Measurements from ENCODE around the gene CLSTN1.

The CLSTN1 gene

GRCh38 chr1:9822490-9822889 is 1.3 kb downstream of the CLSTN1 start:
- no peak overlapping the region for H3K27ac ChIP-seq
- no peaks in the 10 kb centered on the region for H3K36me3 ChIP-seq
- no peaks in the 10 kb centered on the region for H3K9me3 ChIP-seq
- H3K27me3 ChIP-seq = peaks cover 64% of the 10 kb centered on the region
- H3K4me3 ChIP-seq (ENCODE audit: low read depth in 1 of 2, low read length in 1 of 2) = peak overlapping the region; percentile 52 to 67
- no peak for TF ChIP-seq CTCF (IDR thresholded peaks at IDR 0.05)
- H3K4me1 ChIP-seq (ENCODE audit: control insufficient read depth in 1 of 2, insufficient read depth in 1 of 2, low read depth in 1 of 2, low read length in 1 of 2) = peaks cover 11 to 23% of the 10 kb centered on the region in 2 experiments

DNA sequence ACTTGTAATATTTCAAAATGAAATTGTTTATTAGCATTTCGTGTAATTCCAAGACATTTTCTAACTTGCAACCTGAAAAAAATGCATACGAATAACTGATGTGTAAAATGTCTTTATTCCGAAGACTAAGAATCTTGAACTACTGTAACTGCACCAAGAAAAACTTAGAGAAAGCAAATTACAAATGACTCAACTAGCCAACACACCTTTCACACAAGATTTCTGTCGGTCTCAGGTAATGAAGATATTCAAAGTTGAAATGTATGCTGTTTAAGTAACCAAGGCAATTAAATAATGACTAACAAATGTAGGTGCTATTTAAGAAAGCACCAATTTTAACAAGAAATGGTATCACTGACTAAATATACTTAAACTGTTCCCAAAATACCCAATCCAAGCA is 2.1 kb downstream of the CLSTN1 start:
- H3K4me1 ChIP-seq (ENCODE audit: control insufficient read depth in 1 of 2, insufficient read depth in 1 of 2, low read depth in 1 of 2, low read length in 1 of 2) = peaks cover 11 to 23% of the 10 kb centered on the region in 2 experiments
- H3K27me3 ChIP-seq = peaks cover 59% of the 10 kb centered on the region
- H3K36me3 ChIP-seq = no peaks in the 10 kb centered on the region
- no peak for TF ChIP-seq CTCF (IDR thresholded peaks at IDR 0.05)
- H3K27ac ChIP-seq = no peak overlapping the region
- H3K4me3 ChIP-seq (ENCODE audit: low read depth in 1 of 2, low read length in 1 of 2) = no peak overlapping the region
- no peaks in the 10 kb centered on the region for H3K9me3 ChIP-seq

DNA sequence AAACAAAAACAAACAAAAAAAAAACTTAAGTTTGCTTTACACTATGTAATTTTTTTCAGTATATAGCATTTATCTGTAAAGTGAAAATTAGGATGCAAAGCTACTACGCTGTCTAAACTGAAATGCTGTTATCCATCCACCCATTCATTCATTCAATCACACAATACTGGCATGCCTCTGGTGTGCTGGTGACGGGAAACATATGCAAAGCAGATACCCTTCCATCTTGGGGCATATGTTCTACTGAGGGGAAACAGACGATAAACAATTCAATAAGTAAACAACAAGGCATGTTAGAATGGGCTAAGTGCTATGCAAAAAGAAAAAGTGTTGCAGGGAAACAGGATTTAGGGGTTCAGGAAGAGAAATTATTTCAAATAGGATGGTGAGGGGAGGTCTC is 3.2 kb downstream of the CLSTN1 start:
- Histone ChIP-seq H3K27me3 (peaks cover 50% of the 10 kb centered on the region), H3K9me3 (no peaks in the 10 kb centered on the region), H3K27ac (no peak overlapping the region), H3K4me3 (ENCODE audit: low read depth in 1 of 2, low read length in 1 of 2) (no peak overlapping the region), H3K36me3 (no peaks in the 10 kb centered on the region), H3K4me1 (ENCODE audit: control insufficient read depth in 1 of 2, insufficient read depth in 1 of 2, low read depth in 1 of 2, low read length in 1 of 2) (peaks cover 11 to 23% of the 10 kb centered on the region in 2 experiments)
- no peak for TF ChIP-seq CTCF (IDR thresholded peaks at IDR 0.05)

DNA sequence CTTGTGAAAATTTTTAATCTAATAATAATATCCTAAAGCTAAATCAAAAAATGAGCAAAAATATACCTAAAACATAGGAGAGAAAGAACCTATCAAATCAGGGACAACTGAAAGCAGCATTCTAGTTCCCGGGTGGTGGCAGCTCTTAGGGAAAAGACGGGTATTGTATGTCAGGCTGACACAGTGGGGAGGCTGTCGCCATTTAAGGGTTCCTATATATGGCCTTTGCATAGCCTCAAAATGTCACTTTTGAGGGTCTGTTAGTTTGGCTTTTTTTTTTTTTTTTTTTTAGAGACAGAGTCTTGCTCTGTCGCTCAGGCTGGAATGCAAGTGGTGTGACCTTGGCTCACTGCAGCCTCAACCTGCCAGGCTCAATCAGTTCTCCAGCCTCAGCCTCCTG is 6.0 kb downstream of the CLSTN1 start:
- no peak for TF ChIP-seq CTCF (IDR thresholded peaks at IDR 0.05)
- Histone ChIP-seq H3K27ac (no peak overlapping the region), H3K27me3 (peaks cover 22% of the 10 kb centered on the region), H3K4me3 (ENCODE audit: low read depth in 1 of 2, low read length in 1 of 2) (no peak overlapping the region), H3K36me3 (no peaks in the 10 kb centered on the region), H3K9me3 (no peaks in the 10 kb centered on the region), H3K4me1 (ENCODE audit: control insufficient read depth in 1 of 2, insufficient read depth in 1 of 2, low read depth in 1 of 2, low read length in 1 of 2) (peaks cover 5 to 8% of the 10 kb centered on the region in 2 experiments)

DNA sequence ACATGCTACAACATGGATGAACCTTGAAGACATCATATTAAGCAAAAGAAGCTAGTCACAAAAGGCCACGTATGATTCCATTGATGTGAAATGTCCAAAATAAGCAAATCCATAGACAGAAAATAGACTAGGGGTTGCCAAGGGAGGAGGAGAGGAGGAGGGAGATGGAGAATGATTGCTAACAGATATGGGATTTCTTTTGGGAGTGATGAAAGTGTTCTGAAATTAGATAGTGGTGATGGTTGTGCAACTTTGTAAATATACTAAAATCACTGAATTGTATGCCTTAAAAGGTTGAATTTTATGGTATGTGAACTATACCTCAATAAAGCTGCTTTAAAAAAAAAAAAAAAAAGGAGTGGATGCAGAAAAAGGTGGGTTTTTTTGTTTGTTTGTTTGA is 7.6 kb downstream of the CLSTN1 start:
- H3K4me1 ChIP-seq (ENCODE audit: control insufficient read depth in 1 of 2, insufficient read depth in 1 of 2, low read depth in 1 of 2, low read length in 1 of 2) = no peaks in the 10 kb centered on the region
- H3K36me3 ChIP-seq = no peaks in the 10 kb centered on the region
- no peak overlapping the region for H3K4me3 ChIP-seq (ENCODE audit: low read depth in 1 of 2, low read length in 1 of 2)
- peaks cover 7% of the 10 kb centered on the region for H3K27me3 ChIP-seq
- no peak for TF ChIP-seq CTCF (IDR thresholded peaks at IDR 0.05)
- H3K9me3 ChIP-seq = no peaks in the 10 kb centered on the region
- no peak overlapping the region for H3K27ac ChIP-seq

- Histone ChIP-seq H3K4me3 (ENCODE audit: low read depth in 1 of 2, low read length in 1 of 2) (no peak overlapping the region), H3K27me3 (no peaks in the 10 kb centered on the region), H3K9me3 (no peaks in the 10 kb centered on the region), H3K4me1 (ENCODE audit: control insufficient read depth in 1 of 2, insufficient read depth in 1 of 2, low read depth in 1 of 2, low read length in 1 of 2) (no peaks in the 10 kb centered on the region), H3K36me3 (no peaks in the 10 kb centered on the region), H3K27ac (no peak overlapping the region)
- TF ChIP-seq CTCF (IDR thresholded peaks at IDR 0.05) = no peak
Measured at GRCh38 chr1:9815150-9815549, 8.6 kb downstream of the CLSTN1 start.
